ENCODE data around the gene ITFG2. TPM values are rescaled to one million over a fixed set of nuclear protein-coding genes. Genes with fewer than 3 reads are reported as not detected.
A peak's percentile ranks its signal among the peaks of the same experiment; 100 is the strongest.

Gene ITFG2
- total RNA-seq, 4 donors from 2014 or later, result 40.6 to 87.9 (median 64.7) TPM

- Histone ChIP-seq H3K27me3 (no peaks in the 10 kb centered on the region), H3K36me3 (no peaks in the 10 kb centered on the region), H3K4me3 (replicated peaks in 1 of 3) (no peak overlapping the region), H3K9me3 (no peaks in the 10 kb centered on the region), H3K4me1 (peaks cover 0 to 7% of the 10 kb centered on the region in 2 donors), H3K27ac (no peak overlapping the region)
- no peak for DNase-seq
- no peak for TF ChIP-seq POLR2A (IDR thresholded peaks at IDR 0.05)
- TF ChIP-seq CTCF (IDR thresholded peaks at IDR 0.05), result no peak
- 81 to 87% methylated on average over 6 to 8 of the region's 8 CpGs for WGBS, 2 donors
- intact Hi-C loops (cut with DNase I), result no loop called here
Observed at GRCh38 chr12:2775431-2775830, 37.0 kb upstream of the ITFG2 start.

DNA sequence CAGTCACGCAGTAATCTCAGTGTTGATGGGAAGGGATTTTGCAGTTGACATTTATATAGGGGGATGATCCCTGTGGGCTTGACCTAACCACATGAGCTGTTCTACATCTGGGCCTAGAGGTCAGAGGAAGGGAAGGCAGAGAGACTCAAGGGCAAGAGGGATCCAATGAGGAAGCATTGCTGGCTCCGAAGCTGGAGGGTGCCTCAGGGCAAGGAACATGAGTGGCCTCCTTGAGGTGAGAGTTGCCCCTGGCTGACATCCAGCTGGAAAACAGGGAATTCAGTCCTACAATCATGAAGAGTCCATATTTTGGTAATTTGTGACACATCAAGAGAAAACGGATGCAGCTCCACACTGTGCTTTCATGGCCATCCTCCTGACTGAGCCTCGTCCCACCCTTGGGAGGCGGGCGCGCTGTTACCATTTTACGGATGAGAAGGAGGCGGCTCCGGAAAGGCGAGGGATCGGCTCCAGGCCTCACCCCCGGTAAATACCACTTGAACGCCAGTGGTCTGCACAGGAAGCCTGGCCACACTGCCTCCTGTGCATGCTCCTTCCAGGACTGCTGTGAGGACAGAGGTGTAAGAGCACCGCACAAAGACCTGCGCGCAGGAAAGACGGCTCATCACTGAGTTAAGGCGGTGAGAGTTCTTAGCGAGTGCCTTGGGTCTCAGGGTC lies 36.2 kb upstream of the ITFG2 start:
- 89% methylated on average over 19 to 20 of the region's 20 CpGs for WGBS, 2 donors
- TF ChIP-seq CTCF (IDR thresholded peaks at IDR 0.05) (no peak), POLR2A (IDR thresholded peaks at IDR 0.05) (no peak)
- no peaks in the 10 kb centered on the region for H3K9me3 ChIP-seq
- H3K4me3 ChIP-seq (replicated peaks in 1 of 3), result no peak overlapping the region
- intact Hi-C loops (cut with DNase I), result no loop called here
- H3K27ac ChIP-seq, result no peak overlapping the region
- no peaks in the 10 kb centered on the region for H3K27me3 ChIP-seq
- H3K36me3 ChIP-seq, result no peaks in the 10 kb centered on the region
- H3K4me1 ChIP-seq, result peaks cover 0 to 7% of the 10 kb centered on the region in 2 donors
- no peak for DNase-seq

- TF ChIP-seq POLR2A (IDR thresholded peaks at IDR 0.05) (no peak), CTCF (IDR thresholded peaks at IDR 0.05) (no peak)
- no peaks in the 10 kb centered on the region for H3K27me3 ChIP-seq
- intact Hi-C loops (cut with DNase I), result no loop called here
- 71 to 83% methylated on average over 4 of the region's 4 CpGs for WGBS, 2 donors
- no peaks in the 10 kb centered on the region for H3K36me3 ChIP-seq
- no peak overlapping the region for H3K27ac ChIP-seq
- DNase-seq, result no peak
- no peaks in the 10 kb centered on the region for H3K9me3 ChIP-seq
- no peak overlapping the region for H3K4me3 ChIP-seq (replicated peaks in 1 of 3)
- H3K4me1 ChIP-seq, result peaks cover 6 to 7% of the 10 kb centered on the region in 2 donors
Observed at GRCh38 chr12:2779281-2779680, 33.2 kb upstream of the ITFG2 start.

DNA sequence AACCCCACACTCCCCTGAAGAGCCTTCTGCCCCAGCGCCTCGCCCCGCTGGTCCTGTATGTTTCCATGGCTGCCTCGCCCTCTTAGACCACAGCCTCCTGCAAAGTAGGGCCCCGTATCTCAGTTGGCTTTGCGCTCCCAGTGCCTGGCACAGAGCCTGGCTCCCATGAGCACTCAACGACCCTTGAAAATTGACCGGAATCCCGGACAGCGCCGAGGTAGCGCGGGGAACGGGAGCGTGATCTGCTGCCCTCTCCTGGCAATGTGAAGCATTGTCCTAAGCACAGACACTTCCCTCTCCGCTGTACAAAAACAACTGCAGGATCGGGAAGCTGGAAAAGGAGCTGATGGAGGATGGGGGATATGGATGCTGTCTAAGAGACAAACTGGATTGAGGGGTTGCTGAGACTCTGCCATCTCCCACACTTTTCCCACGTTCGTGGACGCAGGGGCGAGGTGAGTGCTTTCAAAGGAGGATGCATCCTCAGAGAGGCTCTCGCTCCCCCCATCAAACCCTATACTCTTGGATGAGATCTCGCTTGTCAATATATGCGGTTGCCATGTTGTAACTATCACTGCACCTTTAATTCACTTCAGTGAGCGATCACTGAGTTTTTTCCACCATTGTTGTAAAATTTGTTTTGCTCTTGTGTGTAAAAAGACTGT lies 28.4 kb upstream of the ITFG2 start:
- intact Hi-C loops (cut with DNase I), result loop anchor here (5.0 kb wide), 1 partner anchor 47 kb away; no protein-coding TSS in a partner anchor
- H3K4me1 ChIP-seq, result peaks cover 6 to 7% of the 10 kb centered on the region in 2 donors
- no peak overlapping the region for H3K4me3 ChIP-seq (replicated peaks in 1 of 3)
- no peaks in the 10 kb centered on the region for H3K36me3 ChIP-seq
- peak; percentile 85 to 98 (median 94) for TF ChIP-seq CTCF (IDR thresholded peaks at IDR 0.05)
- peak in 1 of 2 donors; percentile 10 for TF ChIP-seq POLR2A (IDR thresholded peaks at IDR 0.05)
- 12 to 22% methylated on average over 10 to 20 of the region's 25 CpGs for WGBS, 2 donors
- peak; percentile 91 to 92 for DNase-seq
- H3K27me3 ChIP-seq, result no peaks in the 10 kb centered on the region
- no peak overlapping the region for H3K27ac ChIP-seq
- H3K9me3 ChIP-seq, result no peaks in the 10 kb centered on the region

DNA sequence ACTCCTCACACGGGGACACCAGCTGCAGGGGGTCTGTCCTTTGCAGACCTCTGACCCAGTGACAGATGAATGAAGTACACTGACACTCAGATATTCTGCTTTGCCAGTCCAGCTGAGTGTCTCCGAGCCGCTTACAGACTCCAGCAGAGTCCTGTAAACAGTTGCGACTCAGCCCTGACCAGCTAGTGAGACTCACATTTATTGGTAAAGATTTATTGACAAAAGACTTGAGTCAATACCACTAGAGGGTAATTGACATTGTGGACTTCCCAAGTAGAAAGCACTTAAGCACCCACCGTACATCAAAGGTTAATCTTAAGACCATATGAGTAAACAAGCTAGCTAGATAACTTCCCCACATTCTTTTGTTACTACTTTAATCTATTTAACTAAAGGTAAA lies 27.5 kb upstream of the ITFG2 start:
- no peak for TF ChIP-seq CTCF (IDR thresholded peaks at IDR 0.05)
- no peak for TF ChIP-seq POLR2A (IDR thresholded peaks at IDR 0.05)
- Histone ChIP-seq H3K4me1 (peaks cover 6 to 7% of the 10 kb centered on the region in 2 donors), H3K4me3 (replicated peaks in 1 of 3) (no peak overlapping the region), H3K36me3 (no peaks in the 10 kb centered on the region), H3K27ac (no peak overlapping the region), H3K9me3 (no peaks in the 10 kb centered on the region), H3K27me3 (no peaks in the 10 kb centered on the region)
- 69 to 76% methylated on average over 5 of the region's 5 CpGs for WGBS, 2 donors
- intact Hi-C loops (cut with DNase I), result no loop called here
- no peak for DNase-seq

Measured in thyroid gland (tissue), 4 donors.